PC-9 (cell line): ENCODE measurements around the gene MMP15. TPM values are rescaled to one million over a fixed set of nuclear protein-coding genes. Genes with fewer than 3 reads are reported as not detected.

Experiments
- BruUV-seq: library from RNA; stranded (reverse); fragments of 400-500 nt; replicated peaks from 2 replicates; lab custom pipeline; 2021; lab: Mats Ljungman, UMichigan
- CTCF ChIA-PET: fragments of 300-600 bp; sonication (Branson Sonifier 250); formaldehyde crosslinking; loops from one replicate; lab custom pipeline; 2022; ENCODE audit warnings: antibody characterized with exemption; lab: Charles Lee
- POLR2A ChIA-PET: fragments of 300-600 bp; sonication (Branson Sonifier 250); formaldehyde crosslinking; loops from one replicate; lab custom pipeline; 2022; ENCODE audit warnings: antibody characterized with exemption; ENCODE audit not compliant: unreplicated experiment; lab: Charles Lee
- DNase-seq, 2 experiments: peaks; one replicate each; pipeline versions ENCODE4 v3.0.0 to v3.0.0-alpha.2; 2015 to 2022; ENCODE audit warnings: mixed read lengths in 1 of 2
- H2AFZ ChIP-seq: fragments of 200-600 bp; sonication (generic); 2 replicates; pipeline ENCODE4 v1.8.1; 2017; ENCODE audit warnings: antibody characterized with exemption
- H3F3A ChIP-seq: fragments of 200-600 bp; sonication (generic); 2 replicates; pipeline ENCODE4 v1.8.1; 2017; ENCODE audit warnings: antibody characterized with exemption, mild to moderate bottlenecking, low read depth; ENCODE audit not compliant: insufficient read depth
- H3K27ac ChIP-seq: fragments of 200-600 bp; sonication (generic); 2 replicates; pipeline ENCODE4 v1.6.1; 2016; ENCODE audit warnings: mixed run types
- H3K27me3 ChIP-seq: fragments of 200-600 bp; sonication (generic); 2 replicates; pipeline ENCODE4 v1.6.1; 2016; ENCODE audit warnings: low read depth, mixed run types; ENCODE audit not compliant: insufficient read depth
- H3K36me3 ChIP-seq: fragments of 200-600 bp; sonication (generic); 2 replicates; pipeline ENCODE4 v1.6.1; 2016; ENCODE audit warnings: low read depth, mixed run types
- H3K4me1 ChIP-seq: fragments of 200-600 bp; sonication (generic); replicated peaks from 2 replicates; pipeline ENCODE4 v1.6.1; 2016; ENCODE audit warnings: mixed run types; ENCODE audit not compliant: insufficient read depth
- H3K4me2 ChIP-seq: fragments of 200-600 bp; sonication (generic); 2 replicates; pipeline ENCODE4 v1.6.1; 2017; ENCODE audit warnings: mixed run types
- H3K4me3 ChIP-seq: fragments of 200-600 bp; sonication (generic); 2 replicates; pipeline ENCODE4 v1.6.1; 2016; ENCODE audit warnings: mixed run types
- H3K79me2 ChIP-seq: fragments of 200-600 bp; sonication (generic); 2 replicates; pipeline ENCODE4 v1.6.1; 2017; ENCODE audit warnings: low read depth, mixed run types
- H3K9me2 ChIP-seq: fragments of 200-600 bp; sonication (generic); 2 replicates; pipeline ENCODE4 v1.8.1; 2017; ENCODE audit warnings: mild to moderate bottlenecking; ENCODE audit not compliant: insufficient read depth
- H3K9me3 ChIP-seq: fragments of 200-600 bp; sonication (generic); 2 replicates; pipeline ENCODE4 v1.8.1; 2016; ENCODE audit warnings: low read depth; ENCODE audit not compliant: insufficient read depth
- H4K20me1 ChIP-seq: fragments of 200-600 bp; sonication (generic); 2 replicates; pipeline ENCODE4 v1.8.1; 2017; ENCODE audit not compliant: insufficient read depth
- CTCF ChIP-seq: fragments of 200-600 bp; sonication (generic); conservative IDR thresholded peaks from 2 replicates; pipeline ENCODE4 v1.6.1; 2017; ENCODE audit warnings: mixed run types, antibody characterized with exemption, mild to moderate bottlenecking, moderate library complexity
- EZH2 ChIP-seq: fragments of 200-600 bp; sonication (generic); IDR thresholded peaks from 2 replicates; pipeline ENCODE4 v1.8.0; 2017; ENCODE audit warnings: antibody characterized with exemption, low read depth
- intact Hi-C: fragments of 100-400 bp; cut with micrococcal nuclease; formaldehyde crosslinking; loops from one replicate; pipeline ENCODE4 v1.10.0; 2022; ENCODE audit not compliant: unreplicated experiment
- total RNA-seq: library from RNA; stranded (reverse); gene quantifications from 2 replicates; pipeline ENCODE4 v1.2.3, GENCODE V29; 2021

MMP15 gene
- total RNA-seq, 1 experiment from 2014 or later = 20.1 TPM

DNA sequence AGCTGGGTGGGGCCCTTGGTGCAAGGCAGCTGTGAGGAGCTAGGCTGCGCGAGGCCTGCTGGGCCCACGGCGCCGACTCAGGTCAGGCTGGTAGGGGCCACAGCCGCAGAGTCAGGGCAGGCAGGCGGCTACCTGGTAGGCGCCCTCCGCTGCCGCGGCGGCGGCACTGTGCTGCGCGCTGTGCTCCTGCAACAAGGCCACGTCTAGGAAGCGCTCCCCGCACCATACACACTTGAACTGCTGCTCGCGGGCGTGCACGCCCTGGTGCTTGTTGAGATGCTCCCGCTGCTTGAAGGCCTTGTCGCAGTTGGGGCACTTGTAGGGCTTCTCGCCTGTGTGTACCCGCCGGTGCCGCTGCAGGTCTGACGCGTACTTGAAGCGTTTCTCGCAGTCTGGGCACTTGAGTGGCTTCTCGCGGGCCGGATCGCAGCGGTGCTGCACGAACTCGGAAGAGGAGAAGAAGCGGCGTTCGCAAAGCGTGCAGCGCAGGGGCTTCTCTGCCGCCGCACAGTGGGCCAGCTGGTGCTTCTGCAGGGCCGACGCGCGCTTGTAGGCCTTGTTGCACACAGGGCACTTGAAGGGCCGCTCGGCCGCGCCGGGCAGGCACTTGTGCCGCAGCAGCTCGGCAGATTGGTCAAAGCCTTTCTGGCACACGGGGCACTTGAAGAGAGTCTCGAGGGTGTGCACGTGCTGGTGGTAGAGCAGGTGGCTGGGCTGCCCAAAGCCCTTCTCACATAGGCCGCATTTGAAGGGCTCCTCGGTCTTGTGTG is 29.0 kb upstream of the MMP15 start:
- Histone ChIP-seq H3K36me3 (peaks cover 8% of the 10 kb centered on the region; the same call in 1 of the 2 replicates), H4K20me1 (no peaks in the 10 kb centered on the region), H2AFZ (no peak overlapping the region), H3K27me3 (no peaks in the 10 kb centered on the region), H3F3A (peaks cover 45% of the 10 kb centered on the region), H3K4me1 (peaks cover 66% of the 10 kb centered on the region), H3K9me2 (no peaks in the 10 kb centered on the region), H3K79me2 (peaks cover 30% of the 10 kb centered on the region), H3K27ac (no peak overlapping the region), H3K4me2 (no peak overlapping the region), H3K9me3 (no peaks in the 10 kb centered on the region), H3K4me3 (no peak overlapping the region)
- intact Hi-C loops = loop anchor here (5.0 kb wide), 1 partner anchor 79 kb away; no protein-coding TSS in a partner anchor
- BruUV-seq = no TSS peak
- no peak for DNase-seq
- CTCF ChIA-PET = interaction anchor here (0.6 kb wide), 1 partner anchor 16 kb away, joined by 3 read pairs; no protein-coding TSS in a partner anchor
- TF ChIP-seq CTCF (no peak), EZH2 (no peak)
- POLR2A ChIA-PET = interaction anchor here (0.7 kb wide), 1 partner anchor 133 kb away, joined by 15 read pairs; no protein-coding TSS in a partner anchor

DNA sequence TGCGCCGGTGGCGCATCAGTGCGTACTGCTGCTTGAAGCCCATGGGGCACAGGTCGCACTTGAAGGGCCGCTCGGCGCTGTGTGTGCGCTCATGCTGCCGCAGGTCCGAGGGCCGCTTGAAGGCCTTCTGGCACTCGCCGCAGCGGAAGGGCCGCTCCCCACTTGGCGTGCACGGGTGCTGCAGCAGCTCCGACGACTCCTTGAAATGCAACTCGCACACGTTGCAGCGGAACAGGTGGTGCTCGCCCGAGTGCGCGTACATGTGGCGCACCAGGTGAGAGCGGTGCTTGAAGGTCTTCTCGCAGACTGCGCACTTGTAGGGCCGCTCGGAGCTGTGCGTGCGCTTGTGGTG is 28.4 kb upstream of the MMP15 start:
- TF ChIP-seq EZH2 = no peak
- TF ChIP-seq CTCF = no peak
- no TSS peak for BruUV-seq
- Histone ChIP-seq H3K4me2 (no peak overlapping the region), H3K9me2 (no peaks in the 10 kb centered on the region), H2AFZ (no peak overlapping the region), H3K36me3 (peaks cover 8% of the 10 kb centered on the region; the same call in 1 of the 2 replicates), H3K27me3 (no peaks in the 10 kb centered on the region), H3K4me3 (no peak overlapping the region), H3K79me2 (peaks cover 34% of the 10 kb centered on the region), H3K27ac (no peak overlapping the region), H4K20me1 (no peaks in the 10 kb centered on the region), H3K9me3 (no peaks in the 10 kb centered on the region), H3F3A (peaks cover 42% of the 10 kb centered on the region), H3K4me1 (peaks cover 65% of the 10 kb centered on the region)
- ChIA-PET CTCF (interaction anchor here (0.6 kb wide), 1 partner anchor 99 kb away, joined by 3 read pairs; no protein-coding TSS in a partner anchor), POLR2A (no interaction called here)
- intact Hi-C loops = loop anchor here (5.0 kb wide), 1 partner anchor 80 kb away; no protein-coding TSS in a partner anchor
- DNase-seq = no peak

DNA sequence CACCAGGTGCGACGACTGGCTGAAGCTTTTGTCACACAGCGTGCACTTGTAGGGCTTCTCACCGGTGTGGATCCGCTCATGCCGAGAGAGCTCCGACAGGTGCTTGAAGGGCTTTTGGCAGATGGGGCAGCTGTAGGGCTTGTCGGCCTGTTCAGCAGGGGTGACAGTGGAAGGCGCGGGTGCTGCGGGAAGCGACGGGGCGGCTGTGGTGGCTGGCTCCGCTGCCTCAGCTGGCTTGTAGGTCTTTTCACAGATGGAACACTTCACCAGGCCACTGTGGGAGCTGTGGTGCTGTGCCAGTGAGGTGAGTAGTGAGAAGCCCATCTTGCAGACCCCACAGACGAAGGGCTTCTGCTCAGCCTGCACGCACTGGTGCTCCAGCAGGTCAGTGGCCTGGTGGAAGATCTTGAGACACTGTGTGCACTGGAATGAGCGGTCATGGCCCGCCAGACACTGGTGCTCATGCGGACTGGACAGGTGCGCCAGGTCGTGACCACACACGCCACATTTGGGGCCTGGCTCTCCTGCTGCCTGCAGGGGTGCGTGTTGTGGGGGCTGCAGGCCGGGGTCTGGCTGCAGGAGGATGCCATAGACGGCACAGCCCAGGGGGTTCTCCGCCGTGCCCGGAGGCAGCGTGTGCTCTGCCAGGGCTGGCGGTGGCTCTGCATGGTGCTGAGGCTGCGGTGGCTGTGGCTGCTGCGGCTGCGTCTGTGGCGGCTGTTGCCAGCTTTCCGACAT is 27.9 kb upstream of the MMP15 start:
- POLR2A ChIA-PET = no interaction called here
- peaks cover 8% of the 10 kb centered on the region; the same call in 1 of the 2 replicates for H3K36me3 ChIP-seq
- H3K4me2 ChIP-seq = peak overlapping the region; percentile 100
- H2AFZ ChIP-seq = no peak overlapping the region
- no TSS peak for BruUV-seq
- TF ChIP-seq EZH2 = no peak
- no peak for TF ChIP-seq CTCF
- no peak for DNase-seq
- no peaks in the 10 kb centered on the region for H3K9me2 ChIP-seq
- intact Hi-C loops = loop anchor here (2.0 to 5.0 kb wide), 2 partner anchors 80 to 201 kb away; no protein-coding TSS in a partner anchor
- no peaks in the 10 kb centered on the region for H3K27me3 ChIP-seq
- peak overlapping the region; percentile 89; the same call in 1 of the 2 replicates for H3K4me3 ChIP-seq
- H3F3A ChIP-seq = peaks cover 36% of the 10 kb centered on the region
- no peaks in the 10 kb centered on the region for H3K9me3 ChIP-seq
- CTCF ChIA-PET = interaction anchor here (0.6 kb wide), 1 partner anchor 100 kb away, joined by 3 read pairs; no protein-coding TSS in a partner anchor
- peaks cover 59% of the 10 kb centered on the region for H3K4me1 ChIP-seq
- no peaks in the 10 kb centered on the region for H4K20me1 ChIP-seq
- H3K79me2 ChIP-seq = peaks cover 34% of the 10 kb centered on the region
- peak overlapping the region; percentile 42 for H3K27ac ChIP-seq
